Activated CD4-positive, alpha-beta T cell treated with anti-CD3 and anti-CD28 coated beads for 36 hours (primary cell): ENCODE measurements around the gene CD48. TPM values are rescaled to one million over a fixed set of nuclear protein-coding genes. Genes with fewer than 3 reads are reported as not detected.

Source experiments
- total RNA-seq, 2 experiments: library from RNA; stranded (reverse); gene quantifications; one replicate each; pipeline ENCODE4 v1.2.3, GENCODE V29; 2021

The CD48 gene
- total RNA-seq, 2 experiments from 2014 or later: 180 to 217 TPM

Other genes starting within 250 kb of the CD48 start
- gene SLAMF6, start 188.6 kb downstream of the CD48 start, total RNA-seq: 10 to 100 TPM; 45.9 to 55.0 TPM
- 10 to 100 TPM; 14.8 to 17.8 TPM for gene CD84, start 132.3 kb downstream of the CD48 start, total RNA-seq
- gene SLAMF1, start 64.8 kb downstream of the CD48 start, total RNA-seq: 100 to 1,000 TPM; 103 to 108 TPM
- gene SLAMF7, start 27.4 kb upstream of the CD48 start, total RNA-seq: 10 to 100 TPM; 35.9 to 40.3 TPM
- 10 to 100 TPM in 1 of 2 experiments, 1 to 10 TPM in 1; 10.0 to 11.0 TPM for gene LY9, start 84.4 kb upstream of the CD48 start, total RNA-seq
- gene CD244, start 151.1 kb upstream of the CD48 start, total RNA-seq: under 1 TPM; 0.14 to 0.25 TPM
- not detected for gene ITLN1, start 173.4 kb upstream of the CD48 start, total RNA-seq
- gene ITLN2, start 243.0 kb upstream of the CD48 start, total RNA-seq: not detected